Measurements from ENCODE around the gene RALBP1.

GRCh38 chr18:9474983-9475642, at the start of gene RALBP1:
- TF ChIP-seq CTCF (IDR thresholded peaks at IDR 0.05; ENCODE audit: low read depth, low read length) (no peak), POLR2A (IDR thresholded peaks at IDR 0.05; ENCODE audit: extremely low read depth, insufficient read length) (peak; percentile 73), MAX (IDR thresholded peaks at IDR 0.05; ENCODE audit: low read depth, low read length) (peak; percentile 43)
